HG03469 (cell line): ENCODE measurements around the gene CDKL1.

Experiments
- ATAC-seq: cut with Tn5 transposase; IDR thresholded peaks from one replicate; pipeline ENCODE4 v1.9.1; 2021; ENCODE audit warnings: mild to moderate bottlenecking, moderate library complexity, moderate number of reproducible peaks; ENCODE audit not compliant: unreplicated experiment

The CDKL1 gene

GRCh38 chr14:50396631-50397389 lies at the start of gene CDKL1:
Gene CDKL1, minus strand, starts transcription at chr14:50396881. Its CDS starts 1,013 bp downstream, at chr14:50395868.
- ATAC-seq, result no peak

- ATAC-seq, result no peak
These were observed 37.8 kb upstream of the CDKL1 start for GRCh38 chr14:50434528-50434927.

- no peak for ATAC-seq
These were observed 35.5 kb upstream of the CDKL1 start for GRCh38 chr14:50432131-50432530.

- no peak for ATAC-seq
These were observed 29.1 kb upstream of the CDKL1 start for GRCh38 chr14:50425816-50426215.

GRCh38 chr14:50425105-50425504 lies 28.4 kb upstream of the CDKL1 start:
- ATAC-seq, result no peak

- no peak for ATAC-seq
These were observed 26.8 kb upstream of the CDKL1 start for GRCh38 chr14:50423529-50423928.

GRCh38 chr14:50421499-50421898 lies 24.8 kb upstream of the CDKL1 start:
- ATAC-seq, result no peak

GRCh38 chr14:50417853-50418252 lies 21.2 kb upstream of the CDKL1 start:
- ATAC-seq, result no peak

GRCh38 chr14:50410921-50411320 lies 14.2 kb upstream of the CDKL1 start:
- no peak for ATAC-seq

- no peak for ATAC-seq
These were observed 13.4 kb upstream of the CDKL1 start for GRCh38 chr14:50410071-50410470.

- ATAC-seq, result no peak
These were observed 10.6 kb upstream of the CDKL1 start for GRCh38 chr14:50407111-50407812.

- no peak for ATAC-seq
These were observed 6.7 kb upstream of the CDKL1 start for GRCh38 chr14:50403419-50403818.

- ATAC-seq, result no peak
These were observed 6.3 kb upstream of the CDKL1 start for GRCh38 chr14:50402965-50403364.

- no peak for ATAC-seq
These were observed 3.8 kb upstream of the CDKL1 start for GRCh38 chr14:50400461-50400860.

- no peak for ATAC-seq
These were observed 2.8 kb upstream of the CDKL1 start for GRCh38 chr14:50399251-50400032.

- ATAC-seq, result no peak
These were observed 1.5 kb upstream of the CDKL1 start for GRCh38 chr14:50398189-50398580.

GRCh38 chr14:50397390-50398188 lies 908 bp upstream of the CDKL1 start:
- ATAC-seq, result no peak

GRCh38 chr14:50395448-50395847 lies 1.2 kb downstream of the CDKL1 start:
- ATAC-seq, result no peak

- ATAC-seq, result no peak
These were observed 2.0 kb downstream of the CDKL1 start for GRCh38 chr14:50394713-50395112.

- no peak for ATAC-seq
These were observed 6.8 kb downstream of the CDKL1 start for GRCh38 chr14:50389668-50390441.
